ENCODE results near the gene TMEM215. TPM values are rescaled to one million over a fixed set of nuclear protein-coding genes. Genes with fewer than 3 reads are reported as not detected.

TMEM215 gene, protein sequence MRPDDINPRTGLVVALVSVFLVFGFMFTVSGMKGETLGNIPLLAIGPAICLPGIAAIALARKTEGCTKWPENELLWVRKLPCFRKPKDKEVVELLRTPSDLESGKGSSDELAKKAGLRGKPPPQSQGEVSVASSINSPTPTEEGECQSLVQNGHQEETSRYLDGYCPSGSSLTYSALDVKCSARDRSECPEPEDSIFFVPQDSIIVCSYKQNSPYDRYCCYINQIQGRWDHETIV
- total RNA-seq (2022; extraction: Qiagen RNA extraction; ENCODE audit: low read depth): not detected in 5 replicates

DNA sequence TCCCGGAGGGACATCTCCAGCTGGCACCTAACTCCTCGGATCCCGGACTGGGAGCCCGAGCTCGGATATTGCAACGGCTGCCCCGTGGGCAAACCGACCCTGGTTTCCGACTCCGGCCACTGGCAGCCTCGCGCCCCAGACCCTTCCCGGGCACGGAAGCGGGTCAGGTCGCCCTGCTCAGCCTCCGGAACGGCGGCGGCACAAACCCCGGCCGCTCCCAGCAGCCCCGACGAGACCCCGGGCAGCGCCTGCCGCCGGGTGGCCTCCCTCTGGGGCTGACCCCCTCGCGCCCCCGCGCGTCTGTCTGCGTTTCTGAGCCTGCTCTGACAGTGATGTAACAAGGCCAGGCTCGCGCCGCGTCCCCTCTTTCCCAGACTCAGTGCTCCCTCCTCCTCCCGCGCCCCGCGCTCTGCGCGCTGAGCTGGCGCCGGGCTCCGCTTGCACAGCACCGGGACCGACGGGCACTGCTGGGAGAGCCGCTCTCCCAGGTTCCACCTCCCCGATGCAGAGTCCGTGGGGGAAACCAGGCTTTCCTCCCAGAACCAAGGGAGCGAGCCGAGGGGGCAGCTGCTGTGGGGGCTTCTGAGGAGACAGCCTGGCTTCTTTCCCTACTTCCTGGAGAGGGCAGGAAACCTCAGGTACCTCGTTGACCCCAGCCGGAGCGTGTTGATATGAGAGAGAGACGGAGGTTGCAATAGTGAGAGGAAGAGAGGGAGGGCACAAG lies at the start of gene TMEM215:
Gene TMEM215 (plus strand): TSS at position 373 of the 724 bp plus-strand sequence. CDS start 644 bp downstream, outside the sequence.

Other genes with a start within 250 kb of the TMEM215 start
- gene SMIM27, start 231.2 kb upstream of the TMEM215 start, total RNA-seq (2022; extraction: Qiagen RNA extraction; ENCODE audit: low read depth): 12.8 to 14.3 TPM (median 13.3 TPM) in 5 replicates
- gene TOPORS, start 231.0 kb upstream of the TMEM215 start, total RNA-seq (2022; extraction: Qiagen RNA extraction; ENCODE audit: low read depth): 12.4 to 16.2 TPM (median 15.0 TPM) in 5 replicates
- gene NDUFB6, start 210.4 kb upstream of the TMEM215 start, total RNA-seq (2022; extraction: Qiagen RNA extraction; ENCODE audit: low read depth): 96.5 to 114 TPM (median 108 TPM) in 5 replicates
- gene TAF1L, start 147.9 kb upstream of the TMEM215 start, total RNA-seq (2022; extraction: Qiagen RNA extraction; ENCODE audit: low read depth): 0.02 TPM in 1 of 5 replicates, not detected in the others
- gene APTX, start 218.1 kb downstream of the TMEM215 start, total RNA-seq (2022; extraction: Qiagen RNA extraction; ENCODE audit: low read depth): 40.6 to 45.8 TPM (median 42.6 TPM) in 5 replicates
- 225 to 313 TPM (median 296 TPM) in 5 replicates for gene DNAJA1, start 241.7 kb downstream of the TMEM215 start, total RNA-seq (2022; extraction: Qiagen RNA extraction; ENCODE audit: low read depth)